OCI-LY1 (cell line): Measurements from ENCODE around the gene SLC5A1.

Experiments
- EZH2 ChIP-seq: fragments of 200-600 bp; sonication (generic), shearing (Covaris generic); IDR thresholded peaks from 2 replicates; pipeline ENCODE4 v1.8.0; 2017; ENCODE audit warnings: borderline replicate concordance, mixed run types, mild to moderate bottlenecking, antibody characterized with exemption, low read length, moderate library complexity, mixed read lengths
- TF ChIP-seq, protein P1 (sequence below): fragments of 200-600 bp; sonication (generic), shearing (Covaris generic); IDR thresholded peaks from 2 replicates; pipeline ENCODE4 v1.5.1; 2017; ENCODE audit warnings: mild to moderate bottlenecking, antibody characterized with exemption, low read length, moderate library complexity, mixed read lengths

DNA sequence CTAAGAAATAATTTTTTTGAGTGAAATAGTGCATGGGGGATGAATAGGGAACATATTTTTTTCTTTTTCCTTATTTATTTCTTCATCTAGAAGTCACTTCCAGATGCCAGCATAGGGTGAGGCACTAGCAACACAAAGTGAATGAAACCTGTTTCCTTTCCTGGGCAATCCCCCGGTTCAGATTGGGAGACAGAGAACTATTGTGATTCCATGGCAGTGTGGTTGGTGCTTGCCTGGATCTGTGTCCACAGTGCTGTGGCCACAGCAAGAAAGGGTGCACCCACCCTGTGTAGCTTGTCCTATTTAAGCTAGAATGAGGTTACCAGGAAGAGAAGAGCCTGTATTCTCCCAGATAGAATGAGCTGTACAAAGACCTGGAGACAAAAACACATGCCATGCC is 57.6 kb downstream of the SLC5A1 start:
- TF ChIP-seq, protein P1, sequence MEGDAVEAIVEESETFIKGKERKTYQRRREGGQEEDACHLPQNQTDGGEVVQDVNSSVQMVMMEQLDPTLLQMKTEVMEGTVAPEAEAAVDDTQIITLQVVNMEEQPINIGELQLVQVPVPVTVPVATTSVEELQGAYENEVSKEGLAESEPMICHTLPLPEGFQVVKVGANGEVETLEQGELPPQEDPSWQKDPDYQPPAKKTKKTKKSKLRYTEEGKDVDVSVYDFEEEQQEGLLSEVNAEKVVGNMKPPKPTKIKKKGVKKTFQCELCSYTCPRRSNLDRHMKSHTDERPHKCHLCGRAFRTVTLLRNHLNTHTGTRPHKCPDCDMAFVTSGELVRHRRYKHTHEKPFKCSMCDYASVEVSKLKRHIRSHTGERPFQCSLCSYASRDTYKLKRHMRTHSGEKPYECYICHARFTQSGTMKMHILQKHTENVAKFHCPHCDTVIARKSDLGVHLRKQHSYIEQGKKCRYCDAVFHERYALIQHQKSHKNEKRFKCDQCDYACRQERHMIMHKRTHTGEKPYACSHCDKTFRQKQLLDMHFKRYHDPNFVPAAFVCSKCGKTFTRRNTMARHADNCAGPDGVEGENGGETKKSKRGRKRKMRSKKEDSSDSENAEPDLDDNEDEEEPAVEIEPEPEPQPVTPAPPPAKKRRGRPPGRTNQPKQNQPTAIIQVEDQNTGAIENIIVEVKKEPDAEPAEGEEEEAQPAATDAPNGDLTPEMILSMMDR = no peak
- no peak for TF ChIP-seq EZH2
